Left lung (tissue), 10 donors: ENCODE measurements around the gene OCA2. TPM values are rescaled to one million over a fixed set of nuclear protein-coding genes. Genes with fewer than 3 reads are reported as not detected.

ENCODE experiments used
- ATAC-seq: fragments of 200-7000 bp; cut with Tn5 transposase; one replicate; pipeline ENCODE4 v1.9.1; 2020; ENCODE audit warnings: moderate library complexity
- DNase-seq, 4 donors: peaks; one replicate each; pipeline ENCODE4 v3.0.0-alpha.2; 2013 to 2020
- H3K27ac ChIP-seq, 2 donors: fragments of 200-600 bp; sonication (generic) in 1 of 2; one replicate each; pipeline versions ENCODE4 v1.5.0 to v1.8.0; 2020 to 2021
- H3K27me3 ChIP-seq, 2 donors: fragments of 200-600 bp; sonication (generic) in 1 of 2; one replicate each; pipeline versions ENCODE4 v1.5.0 to v1.8.0; 2020 to 2021
- H3K36me3 ChIP-seq, 2 donors: fragments of 200-600 bp; sonication (generic) in 1 of 2; one replicate each; pipeline versions ENCODE4 v1.5.0 to v1.8.0; 2020 to 2021
- H3K4me1 ChIP-seq, 2 donors: fragments of 200-600 bp; one replicate each; pipeline ENCODE4 v1.8.0; 2021
- H3K4me3 ChIP-seq, 2 donors: fragments of 200-600 bp; sonication (generic) in 1 of 2; one replicate each; pipeline versions ENCODE4 v1.5.0 to v1.8.0; 2020 to 2021; ENCODE audit warnings: mild to moderate bottlenecking in 1 of 2
- H3K9me3 ChIP-seq, 2 donors: fragments of 200-600 bp; sonication (generic) in 1 of 2; one replicate each; pipeline versions ENCODE4 v1.5.0 to v1.8.0; 2020 to 2021
- intact Hi-C, 2 donors: fragments of 100-400 bp; cut with DNase I; formaldehyde crosslinking; loops; one replicate each; pipeline versions ENCODE4 v1.11.2 to v1.14.2; 2022
- polyA plus RNA-seq, 6 donors: library from polyadenylated mRNA; unstranded; fragments of 120-200 nt; gene quantifications; one replicate each; pipeline ENCODE4 v1.2.1, GENCODE V29; 2013; ENCODE audit not compliant: insufficient read length in 6 of 6
- total RNA-seq, 2 donors: library from RNA; stranded (reverse); fragmentation: NEBNext Ultra II Directional; extraction: Animal tissue kit (Norgen Biotek cat#: 25700); gene quantifications; one replicate each; pipeline ENCODE4 v1.2.1, GENCODE V29; 2021
- TF ChIP-seq, protein P1 (sequence below), 2 donors: fragments of 200-600 bp; sonication (generic) in 1 of 2; IDR thresholded peaks; one replicate each; pipeline versions ENCODE4 v1.5.0 to v1.8.0; 2021; ENCODE audit warnings: antibody characterized with exemption in 2 of 2
- donor health status: DM: no; HTN: yes; CAD: no.
- donor health status: DM: no; HTN: no; CAD: no.

The OCA2 gene
- total and polyA plus RNA-seq, 8 donors: 0.81 to 21.7 (median 13.2) TPM

DNA sequence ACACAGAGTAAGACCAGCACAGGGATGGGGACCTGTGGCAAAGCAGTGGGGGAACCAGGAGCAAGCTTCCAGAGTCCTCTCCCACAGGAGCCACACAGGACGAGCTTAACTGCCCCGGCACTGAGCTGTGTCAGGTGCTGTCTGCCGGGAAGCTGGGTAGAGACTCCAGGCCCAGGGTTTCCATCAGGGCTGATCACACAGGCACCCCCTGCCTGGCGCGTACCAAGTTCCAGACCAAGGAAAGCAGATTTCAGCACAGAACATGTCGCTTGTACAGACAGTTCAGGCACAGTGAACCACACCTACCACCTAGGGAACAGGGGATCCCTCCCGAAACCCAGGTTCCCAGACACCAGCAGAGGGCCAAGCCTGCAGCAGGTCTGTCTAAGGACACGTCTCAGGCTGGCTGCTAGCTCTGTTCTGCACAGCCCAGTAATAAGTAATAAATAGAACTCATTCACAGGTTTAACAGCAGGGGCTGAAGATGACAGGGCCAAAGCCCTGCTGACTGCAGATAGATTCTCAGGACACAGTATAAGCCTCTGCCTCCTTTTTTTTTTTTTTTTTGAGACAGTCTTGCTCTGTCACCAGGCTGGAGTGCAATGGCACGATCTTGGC lies 30.2 kb upstream of the OCA2 start:
- DNase-seq: peak in 1 of 4 donors; percentile 21
- Histone ChIP-seq H3K9me3 (no peaks in the 10 kb centered on the region), H3K4me3 (no peak overlapping the region), H3K27ac (no peak overlapping the region), H3K36me3 (peaks cover 0 to 70% of the 10 kb centered on the region in 2 donors), H3K27me3 (no peaks in the 10 kb centered on the region), H3K4me1 (peaks cover 0 to 6% of the 10 kb centered on the region in 2 donors)
- intact Hi-C loops: loop anchor here in 1 of 2 donors (10.0 kb wide), 1 partner anchor 1235 kb away; no protein-coding TSS in a partner anchor
- TF ChIP-seq, protein P1, sequence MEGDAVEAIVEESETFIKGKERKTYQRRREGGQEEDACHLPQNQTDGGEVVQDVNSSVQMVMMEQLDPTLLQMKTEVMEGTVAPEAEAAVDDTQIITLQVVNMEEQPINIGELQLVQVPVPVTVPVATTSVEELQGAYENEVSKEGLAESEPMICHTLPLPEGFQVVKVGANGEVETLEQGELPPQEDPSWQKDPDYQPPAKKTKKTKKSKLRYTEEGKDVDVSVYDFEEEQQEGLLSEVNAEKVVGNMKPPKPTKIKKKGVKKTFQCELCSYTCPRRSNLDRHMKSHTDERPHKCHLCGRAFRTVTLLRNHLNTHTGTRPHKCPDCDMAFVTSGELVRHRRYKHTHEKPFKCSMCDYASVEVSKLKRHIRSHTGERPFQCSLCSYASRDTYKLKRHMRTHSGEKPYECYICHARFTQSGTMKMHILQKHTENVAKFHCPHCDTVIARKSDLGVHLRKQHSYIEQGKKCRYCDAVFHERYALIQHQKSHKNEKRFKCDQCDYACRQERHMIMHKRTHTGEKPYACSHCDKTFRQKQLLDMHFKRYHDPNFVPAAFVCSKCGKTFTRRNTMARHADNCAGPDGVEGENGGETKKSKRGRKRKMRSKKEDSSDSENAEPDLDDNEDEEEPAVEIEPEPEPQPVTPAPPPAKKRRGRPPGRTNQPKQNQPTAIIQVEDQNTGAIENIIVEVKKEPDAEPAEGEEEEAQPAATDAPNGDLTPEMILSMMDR (IDR thresholded peaks at IDR 0.05): no peak
- no peak for ATAC-seq

DNA sequence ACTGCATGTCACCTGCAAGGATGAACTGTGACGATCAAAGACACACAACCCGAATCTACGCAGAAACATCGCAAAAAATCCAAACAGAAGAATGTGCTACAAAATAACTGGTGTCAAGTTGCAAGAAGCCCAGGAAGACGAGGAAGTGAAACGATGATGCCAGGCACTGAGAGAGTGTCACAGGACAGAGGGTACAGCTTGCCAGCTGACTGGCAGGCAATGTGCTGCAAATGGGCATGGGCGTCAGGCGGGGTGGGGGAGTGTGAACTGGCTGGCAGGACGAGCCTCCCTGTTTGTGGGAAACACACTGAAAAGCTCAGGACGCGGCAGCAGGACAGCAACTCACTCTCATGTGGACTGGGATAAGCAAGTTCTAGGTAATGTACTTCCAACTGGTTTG lies 28.9 kb upstream of the OCA2 start:
- intact Hi-C loops: loop anchor here in 1 of 2 donors (10.0 kb wide), 1 partner anchor 1233 kb away; no protein-coding TSS in a partner anchor
- TF ChIP-seq, protein P1 (IDR thresholded peaks at IDR 0.05): no peak
- DNase-seq (peak in 2 of 4 donors; percentile 72 to 78), ATAC-seq (peak; percentile 24)
- no peaks in the 10 kb centered on the region for H3K27me3 ChIP-seq
- H3K27ac ChIP-seq: no peak overlapping the region
- no peak overlapping the region for H3K4me3 ChIP-seq
- peaks cover 0 to 78% of the 10 kb centered on the region in 2 donors for H3K36me3 ChIP-seq
- peaks cover 0 to 5% of the 10 kb centered on the region in 2 donors for H3K4me1 ChIP-seq
- H3K9me3 ChIP-seq: no peaks in the 10 kb centered on the region

- Histone ChIP-seq H3K4me3 (no peak overlapping the region), H3K27ac (no peak overlapping the region), H3K9me3 (no peaks in the 10 kb centered on the region), H3K27me3 (no peaks in the 10 kb centered on the region), H3K36me3 (peaks cover 0 to 78% of the 10 kb centered on the region in 2 donors), H3K4me1 (no peaks in the 10 kb centered on the region)
- DNase-seq (peak in 1 of 4 donors; percentile 43), ATAC-seq (no peak)
- intact Hi-C loops: loop anchor here in 1 of 2 donors (10.0 kb wide), 1 partner anchor 1232 kb away; no protein-coding TSS in a partner anchor
- TF ChIP-seq, protein P1 (IDR thresholded peaks at IDR 0.05): no peak
Measured at GRCh38 chr15:28127036-28127435, 27.9 kb upstream of the OCA2 start.

GRCh38 chr15:28125673-28126651 lies 26.8 kb upstream of the OCA2 start:
- peaks cover 0 to 77% of the 10 kb centered on the region in 2 donors for H3K36me3 ChIP-seq

More at GRCh38 chr15:28125673-28126651, 26.8 kb upstream of the OCA2 start:
- Histone ChIP-seq H3K4me3 (no peak overlapping the region), H3K27ac (no peak overlapping the region), H3K4me1 (no peaks in the 10 kb centered on the region), H3K27me3 (no peaks in the 10 kb centered on the region), H3K9me3 (no peaks in the 10 kb centered on the region)
- peak in 2 of 4 donors; percentile 18 to 62 for DNase-seq
- intact Hi-C loops: loop anchor here in 1 of 2 donors (10.0 kb wide), 1 partner anchor 1231 kb away; no protein-coding TSS in a partner anchor
- ATAC-seq: peak; percentile 42
- TF ChIP-seq, protein P1 (IDR thresholded peaks at IDR 0.05): peak; percentile 38 to 58
